HG03558 (cell line): ENCODE results near the gene MRI1.

Experiments
- ATAC-seq: cut with Tn5 transposase; IDR thresholded peaks from one replicate; pipeline ENCODE4 v1.9.1; 2021; ENCODE audit warnings: moderate number of reproducible peaks; ENCODE audit not compliant: unreplicated experiment; ENCODE audit errors: extremely low read depth

MRI1 gene

DNA sequence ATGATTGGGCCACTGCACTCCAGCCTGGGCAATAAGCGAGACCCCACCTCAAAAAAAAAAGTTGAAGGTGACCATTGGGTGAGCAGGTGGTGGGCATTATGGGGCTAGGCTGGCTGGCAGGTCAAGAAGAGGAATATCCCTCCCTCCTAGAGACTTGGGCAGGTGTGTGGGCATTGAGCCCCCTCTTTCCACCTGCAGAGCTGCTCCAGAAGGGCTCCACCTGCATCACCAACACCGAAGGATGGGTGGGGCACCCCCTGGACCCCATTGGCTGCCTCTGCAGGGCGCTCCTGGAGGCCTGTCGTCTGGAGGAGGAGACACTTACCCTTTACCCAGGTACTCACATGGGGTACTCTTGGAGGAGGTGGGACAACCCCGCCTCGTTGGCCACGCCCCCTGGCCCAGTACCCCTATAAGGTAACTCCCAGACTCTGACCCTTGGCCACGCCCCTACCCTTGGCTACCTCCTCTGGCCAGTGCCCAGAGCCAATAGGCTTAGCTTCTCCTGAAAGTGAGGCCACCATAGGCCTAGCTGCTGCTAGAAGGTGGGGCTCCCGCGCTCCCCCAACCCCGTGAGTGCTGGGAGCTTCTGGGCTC lies 52.8 kb downstream of the MRI1 start:
- no peak for ATAC-seq

GRCh38 chr19:13817615-13818371 lies 53.5 kb downstream of the MRI1 start:
- ATAC-seq, result no peak

DNA sequence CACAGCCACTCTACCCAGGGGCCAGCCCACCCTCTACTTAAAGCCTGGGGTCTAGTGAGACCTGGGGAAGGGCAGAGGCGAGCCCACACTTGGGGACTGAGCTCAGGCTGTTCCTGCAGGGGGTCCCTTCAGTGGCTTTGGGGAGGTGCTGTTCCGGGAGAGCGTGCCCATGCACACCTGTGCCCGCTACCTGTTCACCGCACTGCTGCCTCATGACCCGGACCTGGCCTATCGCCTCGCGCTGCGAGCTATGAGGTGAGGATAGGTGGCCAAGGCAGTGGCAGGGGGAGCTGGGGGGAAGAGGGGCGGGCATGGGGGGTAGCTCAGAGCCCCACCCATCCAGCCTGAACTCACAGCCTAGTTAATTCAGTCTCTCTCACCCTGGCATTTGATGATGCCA lies 54.9 kb downstream of the MRI1 start:
- ATAC-seq, result no peak

DNA sequence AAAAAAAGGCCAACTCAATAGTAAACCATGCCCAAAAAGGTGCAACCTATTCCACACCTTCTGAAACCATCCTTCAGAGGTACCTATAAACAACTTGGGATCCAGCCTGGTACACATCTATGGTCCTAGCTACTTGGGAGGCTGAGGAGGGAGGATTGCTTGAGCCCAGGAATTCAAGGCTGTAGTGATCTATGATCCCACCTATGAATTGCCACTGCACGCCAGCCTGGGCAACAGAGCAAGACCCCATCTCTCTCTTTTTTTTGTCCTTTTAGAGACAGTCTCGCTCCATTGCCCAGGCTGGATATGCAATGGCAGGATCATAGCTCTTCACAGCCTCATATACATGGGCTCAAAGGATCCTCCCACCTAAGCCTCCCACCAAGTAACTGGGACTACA lies 57.0 kb downstream of the MRI1 start:
- no peak for ATAC-seq

GRCh38 chr19:13823256-13823655 lies 58.9 kb downstream of the MRI1 start:
- ATAC-seq, result no peak
